Natural killer cell (primary cell): ENCODE measurements around the gene CDR2L. TPM values are rescaled to one million over a fixed set of nuclear protein-coding genes. Genes with fewer than 3 reads are reported as not detected.

ENCODE experiments used
- ATAC-seq, 3 donors: fragments of 150-1000 bp in 2 of 3; fragments of 200-7000 bp in 1 of 3; cut with Tn5 transposase; 1 replicate in 1 of 3; 2 replicates in 2 of 3; pipeline ENCODE4 v1.10.0; 2021; ENCODE audit warnings: mild to moderate bottlenecking in 2 of 3, moderate library complexity in 2 of 3
- DNase-seq, 2 donors: peaks; one replicate each; pipeline versions ENCODE4 v3.0.0 to v3.0.0-alpha.2; 2013 to 2021; ENCODE audit warnings: mixed read lengths in 1 of 2
- H3K27ac ChIP-seq: one replicate; pipeline ENCODE4 v1.5.1; 2013; ENCODE audit warnings: mild to moderate bottlenecking, low read length
- H3K27me3 ChIP-seq: one replicate; pipeline ENCODE4 v1.6.1; 2013; ENCODE audit warnings: low read length; ENCODE audit not compliant: control insufficient read depth, insufficient read depth
- H3K36me3 ChIP-seq: one replicate; pipeline ENCODE4 v1.6.1; 2013; ENCODE audit warnings: low read length; ENCODE audit not compliant: control insufficient read depth, insufficient read depth
- H3K4me1 ChIP-seq: one replicate; pipeline ENCODE4 v1.6.1; 2013; ENCODE audit warnings: low read length; ENCODE audit not compliant: control insufficient read depth, insufficient read depth
- H3K4me3 ChIP-seq: one replicate; pipeline ENCODE4 v1.5.1; 2013; ENCODE audit warnings: low read length
- H3K9me3 ChIP-seq: one replicate; pipeline ENCODE4 v1.6.1; 2013; ENCODE audit warnings: low read length; ENCODE audit not compliant: control insufficient read depth, insufficient read depth
- H3K27ac Mint-ChIP-seq, 2 donors: one replicate each; pipeline ENCODE4 v1.8.0; 2022; ENCODE audit warnings: mild to moderate bottlenecking in 2 of 2, mixed read lengths in 2 of 2, moderate library complexity in 1 of 2
- H3K27me3 Mint-ChIP-seq, 2 donors: one replicate each; pipeline ENCODE4 v1.8.0; 2022; ENCODE audit warnings: low read depth in 2 of 2, mixed read lengths in 2 of 2
- H3K36me3 Mint-ChIP-seq: one replicate; pipeline ENCODE4 v1.8.0; 2022; ENCODE audit warnings: mixed read lengths
- H3K4me1 Mint-ChIP-seq, 2 donors: one replicate each; pipeline ENCODE4 v1.8.0; 2022; ENCODE audit warnings: mixed read lengths in 2 of 2
- H3K4me3 Mint-ChIP-seq: one replicate; pipeline ENCODE4 v1.8.0; 2022; ENCODE audit warnings: mild to moderate bottlenecking, moderate library complexity, mixed read lengths
- H3K9me3 Mint-ChIP-seq, 2 donors: one replicate each; pipeline ENCODE4 v1.8.0; 2022; ENCODE audit warnings: mixed read lengths in 2 of 2
- WGBS: methylation state at CpG from one replicate; pipeline ENCODE4 v1.1.7; 2013; ENCODE audit warnings: missing lambda C conversion rate; ENCODE audit not compliant: insufficient coverage; 5-methylcytosine and 5-hydroxymethylcytosine counted together
- intact Hi-C: fragments of 100-400 bp; cut with micrococcal nuclease; formaldehyde crosslinking; loops from one replicate; pipeline ENCODE4 v1.14.2; 2022
- total RNA-seq, 4 donors: library from RNA; stranded (reverse); fragments of 120-200 nt in 1 of 4; gene quantifications; one replicate each; pipeline versions ENCODE4 v1.2.3 to v1.2.4, GENCODE V29; 2013 to 2022
- TF ChIP-seq, protein P1 (sequence below): fragments of 200-600 bp; IDR thresholded peaks from one replicate; pipeline ENCODE4 v1.8.0; 2022; ENCODE audit warnings: antibody characterized with exemption

The CDR2L gene
- total RNA-seq, 3 donors from 2014 or later (not counting 1 experiment from before 2014, with no cell fraction given): 0.14 to 0.23 TPM; not detected in 1

DNA sequence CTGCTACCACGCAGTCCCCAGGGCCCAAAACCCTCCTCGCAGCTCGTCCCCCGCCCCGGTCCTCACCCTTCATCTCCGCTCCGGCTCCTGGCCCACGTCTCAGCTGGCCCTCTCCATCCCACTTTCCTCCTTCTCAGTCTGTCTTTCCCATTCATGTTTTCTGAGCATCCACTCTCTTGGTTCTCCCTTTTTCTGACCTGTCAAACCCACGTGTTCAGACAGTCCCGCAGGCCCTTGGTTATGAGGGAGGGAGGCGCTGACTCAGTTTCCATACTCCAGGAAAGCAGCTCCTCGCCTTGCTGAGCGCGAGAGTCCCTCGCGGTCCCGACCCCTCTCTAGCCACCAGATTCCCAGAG lies 14.5 kb upstream of the CDR2L start:
- peaks cover 17% of the 10 kb centered on the region for H3K4me1 ChIP-seq
- H3K27me3 Mint-ChIP-seq: peaks cover 6 to 28% of the 10 kb centered on the region in 2 donors
- peaks cover 23% of the 10 kb centered on the region for H3K27me3 ChIP-seq
- no peak for DNase-seq
- intact Hi-C loops: no loop called here
- H3K9me3 Mint-ChIP-seq: no peaks in the 10 kb centered on the region
- ATAC-seq: no peak
- peak overlapping the region in 1 of 2 donors; percentile 6 for H3K27ac Mint-ChIP-seq
- 12% methylated on average over 17 of the region's 17 CpGs for WGBS
- H3K36me3 ChIP-seq: no peaks in the 10 kb centered on the region
- no peaks in the 10 kb centered on the region for H3K9me3 ChIP-seq
- H3K36me3 Mint-ChIP-seq: no peaks in the 10 kb centered on the region
- TF ChIP-seq, protein P1, sequence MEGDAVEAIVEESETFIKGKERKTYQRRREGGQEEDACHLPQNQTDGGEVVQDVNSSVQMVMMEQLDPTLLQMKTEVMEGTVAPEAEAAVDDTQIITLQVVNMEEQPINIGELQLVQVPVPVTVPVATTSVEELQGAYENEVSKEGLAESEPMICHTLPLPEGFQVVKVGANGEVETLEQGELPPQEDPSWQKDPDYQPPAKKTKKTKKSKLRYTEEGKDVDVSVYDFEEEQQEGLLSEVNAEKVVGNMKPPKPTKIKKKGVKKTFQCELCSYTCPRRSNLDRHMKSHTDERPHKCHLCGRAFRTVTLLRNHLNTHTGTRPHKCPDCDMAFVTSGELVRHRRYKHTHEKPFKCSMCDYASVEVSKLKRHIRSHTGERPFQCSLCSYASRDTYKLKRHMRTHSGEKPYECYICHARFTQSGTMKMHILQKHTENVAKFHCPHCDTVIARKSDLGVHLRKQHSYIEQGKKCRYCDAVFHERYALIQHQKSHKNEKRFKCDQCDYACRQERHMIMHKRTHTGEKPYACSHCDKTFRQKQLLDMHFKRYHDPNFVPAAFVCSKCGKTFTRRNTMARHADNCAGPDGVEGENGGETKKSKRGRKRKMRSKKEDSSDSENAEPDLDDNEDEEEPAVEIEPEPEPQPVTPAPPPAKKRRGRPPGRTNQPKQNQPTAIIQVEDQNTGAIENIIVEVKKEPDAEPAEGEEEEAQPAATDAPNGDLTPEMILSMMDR: no peak
- no peak overlapping the region for H3K27ac ChIP-seq
- H3K4me1 Mint-ChIP-seq: peaks cover 6% of the 10 kb centered on the region in 2 donors
- H3K4me3 Mint-ChIP-seq: peak overlapping the region; percentile 83
- H3K4me3 ChIP-seq: peak overlapping the region; percentile 42

DNA sequence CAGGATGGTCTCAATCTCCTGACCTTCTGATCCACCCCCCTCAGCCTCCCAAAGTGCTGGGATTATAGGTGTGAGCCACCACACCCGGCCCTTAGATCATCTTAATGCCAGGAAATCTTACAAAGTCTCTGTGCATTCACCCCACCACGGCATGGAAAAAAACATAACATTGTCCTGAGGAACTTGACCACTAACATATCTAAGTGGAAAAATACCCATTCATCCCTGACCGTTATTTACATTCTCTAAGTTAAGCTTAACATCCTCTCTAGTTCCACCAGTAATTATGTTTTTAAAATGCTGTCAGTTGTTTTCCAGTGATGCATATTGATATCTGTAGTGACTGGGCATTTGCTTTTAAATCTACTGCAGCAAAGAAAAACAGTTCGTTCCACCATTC lies 11.5 kb upstream of the CDR2L start:
- WGBS: 68% methylated on average over 3 of the region's 4 CpGs
- H3K36me3 Mint-ChIP-seq: no peaks in the 10 kb centered on the region
- H3K27me3 ChIP-seq: peaks cover 21% of the 10 kb centered on the region
- peaks cover 6 to 36% of the 10 kb centered on the region in 2 donors for H3K27me3 Mint-ChIP-seq
- H3K4me3 Mint-ChIP-seq: peak overlapping the region; percentile 28
- H3K9me3 ChIP-seq: no peaks in the 10 kb centered on the region
- intact Hi-C loops: no loop called here
- H3K9me3 Mint-ChIP-seq: no peaks in the 10 kb centered on the region
- H3K4me3 ChIP-seq: no peak overlapping the region
- no peak overlapping the region for H3K27ac ChIP-seq
- H3K36me3 ChIP-seq: no peaks in the 10 kb centered on the region
- DNase-seq: no peak
- H3K27ac Mint-ChIP-seq: no peak overlapping the region
- H3K4me1 Mint-ChIP-seq: peaks cover 6 to 7% of the 10 kb centered on the region in 2 donors
- TF ChIP-seq, protein P1: no peak
- no peak for ATAC-seq
- H3K4me1 ChIP-seq: peaks cover 19% of the 10 kb centered on the region

DNA sequence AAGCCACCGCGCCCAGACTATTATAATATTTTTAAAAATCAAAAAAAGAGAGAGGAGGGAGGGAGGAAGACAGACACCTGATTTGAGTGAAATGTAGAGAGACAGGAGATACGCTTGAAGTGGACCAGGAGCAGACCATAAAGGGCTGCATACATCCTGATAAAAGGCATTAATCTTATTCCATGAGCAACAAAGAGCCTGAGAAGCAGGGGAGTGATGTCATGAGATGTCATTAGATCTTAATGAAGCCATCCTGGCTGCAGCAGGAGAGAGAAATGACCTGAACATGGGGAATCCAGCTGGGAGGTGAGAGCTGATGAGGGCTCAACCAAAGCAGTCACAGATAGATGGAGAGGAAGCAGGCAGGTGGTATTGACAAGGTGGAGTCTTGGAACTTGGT lies 9.6 kb upstream of the CDR2L start:
- Mint-ChIP-seq H3K4me1 (peaks cover 5 to 17% of the 10 kb centered on the region in 2 donors), H3K4me3 (no peak overlapping the region), H3K36me3 (no peaks in the 10 kb centered on the region), H3K9me3 (no peaks in the 10 kb centered on the region), H3K27ac (no peak overlapping the region), H3K27me3 (peaks cover 5 to 28% of the 10 kb centered on the region in 2 donors)
- Histone ChIP-seq H3K4me3 (no peak overlapping the region), H3K27me3 (peaks cover 5% of the 10 kb centered on the region), H3K4me1 (peaks cover 23% of the 10 kb centered on the region), H3K36me3 (no peaks in the 10 kb centered on the region), H3K9me3 (no peaks in the 10 kb centered on the region), H3K27ac (no peak overlapping the region)
- intact Hi-C loops: no loop called here
- ATAC-seq (no peak), DNase-seq (no peak)
- 86% methylated on average over 1 of the region's 3 CpGs for WGBS
- TF ChIP-seq, protein P1: no peak

DNA sequence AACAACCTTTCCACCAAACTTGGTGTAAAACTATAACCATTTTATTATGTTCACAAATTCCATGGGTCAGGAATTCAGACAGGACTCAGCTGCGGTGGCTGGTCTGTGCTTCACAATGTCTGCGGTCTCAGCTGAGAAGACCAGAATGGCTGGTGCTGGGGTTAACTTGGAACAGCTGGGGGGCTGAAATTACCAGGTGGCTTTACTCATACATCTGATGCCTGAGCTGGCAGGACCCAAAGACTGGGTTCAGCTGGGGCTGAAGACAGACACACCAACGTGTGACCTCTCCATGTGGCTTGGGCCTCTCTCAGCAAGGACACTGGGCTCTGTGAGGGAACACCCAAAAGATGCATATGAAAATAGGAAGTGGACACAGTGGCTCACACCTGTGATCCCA lies 9.2 kb upstream of the CDR2L start:
- Histone ChIP-seq H3K9me3 (no peaks in the 10 kb centered on the region), H3K27me3 (peaks cover under 1% of the 10 kb centered on the region), H3K36me3 (no peaks in the 10 kb centered on the region), H3K27ac (no peak overlapping the region), H3K4me1 (peaks cover 19% of the 10 kb centered on the region), H3K4me3 (no peak overlapping the region)
- DNase-seq (no peak), ATAC-seq (no peak)
- WGBS: 77% methylated on average over 3 of the region's 3 CpGs
- intact Hi-C loops: no loop called here
- Mint-ChIP-seq H3K4me1 (peaks cover under 1 to 12% of the 10 kb centered on the region in 2 donors), H3K36me3 (no peaks in the 10 kb centered on the region), H3K4me3 (no peak overlapping the region), H3K27me3 (peaks cover 1 to 24% of the 10 kb centered on the region in 2 donors), H3K27ac (no peak overlapping the region), H3K9me3 (no peaks in the 10 kb centered on the region)
- TF ChIP-seq, protein P1: no peak
